Choroid plexus epithelial cell (primary cell): Measurements from ENCODE around the gene PEX10.
"Not testable (repeated sequence)": the region's sequence is repeated elsewhere in the genome, so short reads cannot be mapped to it uniquely, and the experiment has no call there.

Experiments
- DNase-seq: peaks from one replicate; pipeline ENCODE4 v3.0.0-alpha.2; 2010; ENCODE audit warnings: low read depth
- H3K4me3 ChIP-seq: 2 replicates; pipeline ENCODE4 v1.5.1; 2011; ENCODE audit warnings: low read depth, mild to moderate bottlenecking, control low read depth, low read length, moderate library complexity
- CTCF ChIP-seq: conservative IDR thresholded peaks from 2 replicates; pipeline ENCODE4 v1.5.1; 2011; ENCODE audit warnings: low read depth, mild to moderate bottlenecking, control low read depth, inconsistent platforms, low read length, moderate library complexity

Gene PEX10

GRCh38 chr1:2412395-2412772 is at the start of gene PEX10:
TSS of gene PEX10 (minus strand) at chr1:2412564. CDS start at chr1:2412502, 62 bp downstream.
- H3K4me3 ChIP-seq = peak within 1 kb of the TSS; percentile 87
- DNase-seq = peak; percentile 96
- no peak for TF ChIP-seq CTCF

- no peak overlapping the region for H3K4me3 ChIP-seq
- DNase-seq = no peak
- no peak for TF ChIP-seq CTCF
These were observed 48.8 kb upstream of the PEX10 start for GRCh38 chr1:2460996-2461751.

GRCh38 chr1:2460203-2460602 is 47.8 kb upstream of the PEX10 start:
- H3K4me3 ChIP-seq = no peak overlapping the region
- DNase-seq = no peak
- TF ChIP-seq CTCF = no peak

- no peak overlapping the region for H3K4me3 ChIP-seq
- peak; percentile 53 for DNase-seq
- peak; percentile 56 for TF ChIP-seq CTCF
These were observed 47.4 kb upstream of the PEX10 start for GRCh38 chr1:2459757-2460156.

GRCh38 chr1:2459102-2459753 is 46.9 kb upstream of the PEX10 start:
- not testable (repeated sequence) for H3K4me3 ChIP-seq

GRCh38 chr1:2458687-2459086 is 46.3 kb upstream of the PEX10 start:
- no peak for DNase-seq
- no peak for TF ChIP-seq CTCF
- H3K4me3 ChIP-seq = no peak overlapping the region

More at GRCh38 chr1:2459102-2459753, 46.9 kb upstream of the PEX10 start:
- DNase-seq = not testable (repeated sequence)

- no peak for DNase-seq
- TF ChIP-seq CTCF = no peak
- no peak overlapping the region for H3K4me3 ChIP-seq
These were observed 45.1 kb upstream of the PEX10 start for GRCh38 chr1:2457444-2457843.
